CD4-positive, alpha-beta T cell treated with Interleukin-2 at 100 ng/mL for 4 hours (primary cell): ENCODE data around the gene MKX.

Experiments used
- DNase-seq: peaks from one replicate; pipeline ENCODE4 v3.0.0-alpha.2; 2020; ENCODE audit warnings: low spot score

MKX gene, protein sequence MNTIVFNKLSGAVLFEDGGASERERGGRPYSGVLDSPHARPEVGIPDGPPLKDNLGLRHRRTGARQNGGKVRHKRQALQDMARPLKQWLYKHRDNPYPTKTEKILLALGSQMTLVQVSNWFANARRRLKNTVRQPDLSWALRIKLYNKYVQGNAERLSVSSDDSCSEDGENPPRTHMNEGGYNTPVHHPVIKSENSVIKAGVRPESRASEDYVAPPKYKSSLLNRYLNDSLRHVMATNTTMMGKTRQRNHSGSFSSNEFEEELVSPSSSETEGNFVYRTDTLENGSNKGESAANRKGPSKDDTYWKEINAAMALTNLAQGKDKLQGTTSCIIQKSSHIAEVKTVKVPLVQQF

GRCh38 chr10:27745732-27746396 lies at the start of gene MKX:
Gene MKX (minus strand): TSS chr10:27745819. CDS start chr10:27743415, 2,404 bp downstream.
- DNase-seq: no peak

DNA sequence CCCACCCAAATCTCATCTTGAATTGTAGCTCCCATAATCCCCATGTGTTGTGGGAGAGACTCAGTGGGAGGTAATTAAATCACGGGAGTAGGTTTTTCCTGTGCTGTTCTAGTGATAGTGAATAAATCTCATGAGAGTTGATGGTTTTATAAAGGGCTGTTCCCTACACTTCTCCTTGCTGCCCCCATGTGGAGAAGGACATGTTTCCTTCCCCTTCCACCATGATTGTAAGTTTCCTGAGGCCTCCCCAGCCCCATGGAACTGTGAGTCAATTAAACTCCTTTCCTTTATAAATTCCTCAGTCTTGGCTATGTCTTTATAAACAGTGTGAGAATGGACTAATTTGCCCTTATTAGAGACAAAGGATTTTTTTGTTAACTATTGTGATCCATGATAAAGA lies 48.5 kb upstream of the MKX start:
- no peak for DNase-seq

DNA sequence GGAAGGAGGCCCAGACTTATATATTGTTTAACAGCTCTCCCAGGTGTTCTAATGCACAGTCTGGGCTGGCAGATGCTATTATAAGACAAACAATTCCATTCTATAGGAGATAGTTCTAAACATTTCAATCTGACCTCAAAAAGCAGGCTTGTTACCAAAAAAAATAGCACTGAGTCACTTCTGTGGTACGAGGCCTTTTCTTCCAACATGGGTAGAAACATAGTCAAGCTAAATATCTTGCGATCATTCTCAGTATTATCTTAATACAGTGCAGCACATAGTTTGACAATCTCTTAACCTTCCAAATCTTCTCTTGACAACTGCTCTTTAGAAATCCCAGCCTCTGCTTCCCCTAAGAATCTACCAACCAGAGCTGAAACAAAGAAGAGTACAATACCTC lies 46.6 kb upstream of the MKX start:
- no peak for DNase-seq

- DNase-seq: no peak
Observed at GRCh38 chr10:27784272-27784671, 38.7 kb upstream of the MKX start.

GRCh38 chr10:27783660-27784059 lies 38.0 kb upstream of the MKX start:
- DNase-seq: peak; percentile 21

GRCh38 chr10:27779462-27780015 lies 33.9 kb upstream of the MKX start:
- no peak for DNase-seq

DNA sequence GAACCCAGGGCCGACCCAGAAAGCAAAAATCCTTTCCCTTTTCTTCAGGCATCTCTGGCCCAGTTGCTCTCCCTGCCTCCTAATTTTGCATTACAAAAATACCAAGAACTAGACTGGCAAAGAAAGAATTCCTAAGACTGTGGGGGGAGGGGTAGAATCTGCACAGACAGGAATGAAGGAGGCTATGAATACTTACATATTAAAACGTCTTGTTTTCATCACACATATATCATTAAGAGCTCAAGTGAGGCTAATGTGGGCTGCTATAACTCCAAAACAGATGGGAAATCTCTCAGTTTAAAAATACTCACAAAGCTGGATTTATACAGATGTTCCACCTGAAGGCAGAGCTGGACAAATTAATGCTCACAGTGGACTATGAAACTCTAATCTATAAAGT lies 29.2 kb upstream of the MKX start:
- DNase-seq: no peak

DNA sequence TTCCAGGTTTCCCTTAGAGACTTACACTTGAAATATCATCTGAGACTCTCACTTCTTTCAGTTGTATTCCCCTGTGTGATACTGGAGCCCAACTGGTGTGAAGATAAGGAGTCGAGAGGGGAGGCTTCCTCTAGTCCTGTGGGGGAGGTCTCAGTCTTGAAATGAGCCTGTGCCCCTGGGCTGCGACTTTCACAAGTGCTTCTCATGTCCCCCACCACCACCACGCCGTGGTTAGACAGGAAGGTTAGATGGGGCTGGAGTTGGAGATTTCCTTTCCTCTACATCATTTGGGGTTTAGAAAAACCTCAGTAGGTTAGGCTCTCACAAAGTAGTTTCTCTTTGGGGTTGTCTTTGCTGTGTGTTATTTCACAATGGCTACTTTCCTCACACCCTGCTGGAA lies 25.6 kb upstream of the MKX start:
- DNase-seq: no peak

- no peak for DNase-seq
Observed at GRCh38 chr10:27770181-27770580, 24.6 kb upstream of the MKX start.

DNA sequence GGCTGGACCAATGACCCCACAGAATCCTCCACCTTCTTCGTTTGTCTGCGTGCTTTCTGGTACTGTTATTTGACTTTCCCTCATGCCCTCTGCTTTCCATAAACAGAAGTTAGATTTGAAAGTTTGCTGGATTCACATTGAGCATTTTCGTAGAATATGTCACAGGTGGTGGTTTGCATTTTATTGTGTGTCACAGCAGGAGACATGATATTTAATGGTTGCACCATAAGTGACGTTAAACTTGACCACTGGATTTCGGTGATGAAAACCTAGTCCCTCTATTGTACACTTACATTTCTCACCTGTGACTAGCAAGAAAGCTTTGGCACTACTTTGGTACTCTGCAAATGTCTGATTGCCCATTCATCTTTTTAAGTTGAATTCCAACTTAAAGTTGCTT lies 15.2 kb upstream of the MKX start:
- no peak for DNase-seq

- DNase-seq: no peak
Observed at GRCh38 chr10:27759483-27760272, 14.1 kb upstream of the MKX start.

DNA sequence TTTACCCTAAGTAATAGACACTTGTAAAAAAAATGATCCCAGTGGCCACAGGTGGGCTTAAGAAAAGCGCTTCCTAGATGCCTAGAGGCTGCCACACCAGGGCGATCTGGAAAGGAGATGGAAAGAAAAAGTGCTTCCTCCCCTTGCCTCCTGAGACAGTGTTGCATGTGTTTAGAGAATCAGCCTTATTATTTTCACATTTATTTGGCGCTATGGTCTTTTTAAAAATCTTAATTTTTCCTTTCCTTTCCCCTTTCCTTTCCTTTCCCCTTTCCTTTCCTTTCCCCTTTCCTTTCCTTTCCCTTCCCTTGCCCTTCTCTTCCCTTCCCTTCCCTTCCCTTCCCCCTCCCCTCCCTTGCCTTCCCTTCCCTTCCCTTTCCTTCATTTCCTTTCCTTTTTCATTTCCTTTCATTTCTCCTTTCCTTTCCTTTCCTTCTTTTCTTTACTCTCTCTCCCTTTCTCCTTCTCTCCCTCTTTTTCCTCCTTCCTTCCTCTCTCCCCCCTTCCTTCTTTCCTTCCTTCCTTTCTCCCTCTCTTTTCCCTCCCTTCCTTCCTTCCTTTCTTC lies 7.1 kb upstream of the MKX start:
- DNase-seq: no peak

DNA sequence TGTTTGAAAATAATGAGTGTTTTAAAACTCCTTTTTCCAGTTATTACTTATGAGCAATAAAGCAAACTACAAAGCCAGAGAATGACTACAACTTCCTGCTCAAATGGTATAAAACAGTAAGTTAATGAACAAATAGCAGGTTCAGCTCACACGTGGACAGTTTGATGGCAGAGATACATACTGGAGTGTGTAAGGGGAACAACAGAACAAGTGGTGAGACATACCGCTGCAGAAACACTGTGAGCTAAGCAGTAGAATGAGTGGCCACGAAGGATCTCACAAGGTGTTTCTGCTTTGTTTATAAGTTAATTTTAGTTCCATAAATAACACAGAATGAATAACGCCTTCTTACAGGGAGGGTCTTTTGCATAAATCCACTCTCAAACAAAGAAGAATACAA lies 3.0 kb upstream of the MKX start:
- no peak for DNase-seq

GRCh38 chr10:27747096-27747451 lies 1.5 kb upstream of the MKX start:
- no peak for DNase-seq

DNA sequence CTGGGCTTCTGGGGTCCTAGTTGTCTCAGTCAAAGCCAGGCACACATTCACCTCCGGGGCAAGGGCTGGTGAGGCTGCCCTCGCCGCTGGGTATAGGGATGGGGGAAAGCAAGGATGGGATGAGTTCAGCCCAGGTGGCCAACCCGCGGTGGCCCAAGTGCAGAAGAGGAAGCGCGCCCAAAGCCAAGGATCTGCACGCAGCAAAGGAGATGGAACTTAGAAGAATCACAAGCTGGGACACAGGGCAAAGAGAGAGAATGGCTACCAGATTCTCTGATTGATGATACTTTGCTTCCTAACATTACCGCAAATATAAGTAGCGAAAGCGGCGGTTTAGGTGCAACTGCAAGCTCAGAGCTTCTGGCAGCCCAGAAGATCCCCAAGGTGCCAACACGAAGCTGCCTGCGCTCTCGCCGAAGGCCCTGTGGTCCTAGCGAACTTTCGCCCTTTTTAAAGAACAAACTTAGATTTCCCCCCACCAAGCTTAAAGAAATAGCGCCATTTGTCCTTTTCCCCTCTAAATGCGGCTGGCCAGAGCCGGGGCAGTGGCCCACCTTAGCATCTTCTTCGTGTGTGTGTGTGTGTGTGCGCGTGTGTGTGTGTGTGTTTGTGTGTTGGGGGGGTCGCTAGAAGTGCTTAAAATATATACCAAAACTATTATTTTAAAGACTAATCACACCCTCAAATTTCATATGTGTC lies 927 bp upstream of the MKX start:
- no peak for DNase-seq

DNA sequence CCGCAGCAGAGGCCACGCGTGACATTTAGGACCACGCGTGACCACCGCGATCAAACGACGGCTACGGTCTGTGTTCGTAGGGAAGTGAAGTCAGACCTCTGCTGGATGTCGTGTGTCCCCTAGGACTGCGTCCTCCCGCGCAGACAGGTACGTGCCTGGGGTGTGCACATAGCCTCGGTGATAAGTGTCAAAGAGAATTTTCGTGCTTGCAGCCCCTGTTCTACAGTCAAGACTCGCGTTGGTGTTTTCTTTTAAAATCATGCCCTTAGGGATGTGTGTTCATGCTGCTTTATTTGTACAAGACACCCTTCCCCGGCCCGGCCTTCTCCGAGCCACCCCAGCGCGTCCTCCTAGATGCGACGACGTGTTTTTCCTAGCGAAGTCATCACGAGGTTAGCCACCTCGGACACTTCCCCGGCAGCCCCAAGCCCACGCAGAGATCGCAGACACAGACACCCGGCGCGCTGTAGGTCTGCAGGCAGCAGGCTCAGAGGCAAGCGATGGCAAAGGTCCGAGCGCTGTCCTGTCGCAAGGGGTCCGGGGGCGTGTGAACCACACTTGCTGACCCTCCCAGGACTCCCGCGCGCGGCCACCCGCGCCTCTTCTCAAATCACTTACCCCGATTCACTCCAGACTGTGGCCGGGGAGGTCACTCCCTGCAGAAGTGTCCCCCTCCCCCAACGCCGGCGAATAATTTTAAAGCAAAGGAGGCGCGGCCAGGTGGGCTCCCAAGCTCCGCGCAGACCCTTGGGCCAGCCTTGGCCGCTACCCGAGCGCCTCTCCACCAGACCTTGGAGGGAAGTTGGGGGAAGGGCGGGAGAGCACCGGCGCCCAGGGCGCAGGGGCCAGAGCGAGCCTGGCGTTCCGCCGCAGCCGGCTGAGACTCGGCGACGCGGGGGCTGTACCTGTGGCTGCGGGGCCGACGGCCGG lies 552 bp downstream of the MKX start:
- DNase-seq: no peak

DNA sequence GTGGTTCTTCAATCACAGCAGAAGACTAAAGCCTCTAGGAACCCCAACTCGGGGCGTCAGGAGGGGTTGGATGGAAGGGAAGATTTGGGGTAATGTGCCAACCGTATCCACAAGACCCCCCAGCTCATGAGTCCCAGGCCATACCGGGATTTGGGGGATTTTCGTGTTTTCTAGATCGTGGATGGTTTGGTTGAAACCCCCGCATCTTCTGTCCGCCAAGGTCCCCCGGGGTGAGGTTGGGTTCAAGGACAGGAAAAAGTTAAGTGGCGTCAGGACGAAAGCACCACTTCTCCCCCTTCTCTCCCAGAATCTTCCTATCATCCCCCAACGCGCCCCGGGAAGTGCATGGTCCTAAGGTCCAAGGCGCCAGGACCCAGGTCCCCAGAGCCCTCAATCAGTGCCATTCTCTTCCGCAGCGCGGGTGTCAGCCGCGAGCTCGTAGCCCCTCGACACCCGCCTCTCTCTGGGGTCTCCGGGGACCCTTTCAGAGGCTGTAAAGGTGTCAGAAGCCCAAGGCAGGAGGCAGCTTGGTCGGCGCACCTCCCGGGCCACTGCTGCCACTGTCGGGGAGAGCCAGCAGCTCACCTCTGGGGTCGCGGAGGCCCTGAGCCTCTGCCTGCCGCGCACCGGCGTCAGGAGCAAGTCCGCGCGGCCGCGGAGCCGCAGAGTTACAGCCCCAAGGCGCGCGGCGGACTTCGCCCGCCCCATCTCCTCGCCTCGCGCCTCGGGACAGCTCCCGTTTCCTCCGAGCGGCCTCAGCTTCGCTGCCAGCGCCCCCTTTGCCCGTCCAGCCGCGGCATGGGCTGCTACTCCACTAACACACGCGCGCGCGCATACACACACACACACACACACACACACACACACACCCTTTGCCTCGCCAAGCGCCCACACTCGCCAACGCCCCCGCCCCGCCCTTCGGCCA lies 1.5 kb downstream of the MKX start:
- no peak for DNase-seq

DNA sequence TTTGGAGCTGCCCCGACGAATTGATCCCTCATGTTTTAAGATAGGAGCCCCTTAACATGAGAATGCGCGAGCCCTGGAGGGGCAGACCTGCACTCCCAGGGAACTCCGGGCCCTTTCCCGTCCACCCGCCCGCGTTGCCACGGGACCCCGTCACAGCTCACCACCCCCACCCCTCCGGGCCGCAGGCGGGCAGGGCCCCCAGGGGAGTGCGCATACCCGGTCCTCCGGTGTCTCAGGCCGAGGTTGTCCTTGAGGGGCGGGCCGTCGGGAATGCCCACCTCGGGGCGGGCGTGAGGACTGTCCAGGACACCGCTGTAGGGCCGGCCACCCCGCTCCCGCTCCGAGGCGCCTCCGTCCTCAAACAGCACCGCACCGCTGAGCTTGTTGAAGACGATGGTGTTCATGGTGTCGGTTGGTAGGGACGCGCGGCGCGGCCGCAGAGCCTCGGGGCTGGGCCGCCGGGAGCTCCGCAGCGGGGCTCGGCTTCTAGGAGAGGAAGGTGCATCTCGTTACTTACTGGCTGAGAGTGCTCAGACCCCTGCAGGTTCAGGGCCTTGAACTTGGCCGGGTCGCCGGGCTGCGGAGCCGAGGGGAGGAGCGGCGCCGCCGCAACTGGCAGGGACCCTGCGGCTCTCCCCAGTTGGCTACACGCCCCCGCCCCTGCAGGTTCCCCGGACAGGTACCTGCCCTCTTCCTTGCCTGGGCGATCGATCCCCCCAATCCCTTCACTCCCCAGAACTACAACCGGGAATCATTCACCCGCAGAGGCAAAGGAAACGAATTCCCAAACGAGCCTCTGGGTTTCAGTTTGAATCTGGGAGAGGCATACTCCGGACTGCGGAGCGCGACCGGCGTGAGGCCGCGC lies 2.4 kb downstream of the MKX start:
- no peak for DNase-seq
